Neuronal stem cell (in vitro differentiated cells): ENCODE measurements around the gene HSF4.
A peak's percentile ranks its signal among the peaks of the same experiment; 100 is the strongest.

Source experiments
- DNase-seq: peaks from one replicate; pipeline ENCODE4 v3.0.0-alpha.2; 2013; ENCODE audit warnings: low spot score
- H2AFZ ChIP-seq: one replicate; pipeline ENCODE4 v1.6.1; 2013; ENCODE audit warnings: mild to moderate bottlenecking, low read length, inconsistent platforms
- H2AK5ac ChIP-seq: 2 replicates; pipeline ENCODE4 v1.6.1; 2013; ENCODE audit warnings: low read depth, mild to moderate bottlenecking, inconsistent platforms, low read length, moderate library complexity, mixed read lengths
- H2BK120ac ChIP-seq: 2 replicates; pipeline ENCODE4 v1.6.1; 2013; ENCODE audit warnings: low read depth, mild to moderate bottlenecking, inconsistent platforms, low read length, moderate library complexity, mixed read lengths
- H2BK12ac ChIP-seq: one replicate; pipeline ENCODE4 v1.6.1; 2013; ENCODE audit warnings: low read length, inconsistent platforms
- H2BK15ac ChIP-seq: 2 replicates; pipeline ENCODE4 v1.6.1; 2013; ENCODE audit warnings: mild to moderate bottlenecking, low read length, inconsistent platforms, mixed read lengths
- H2BK5ac ChIP-seq: one replicate; pipeline ENCODE4 v1.6.1; 2013; ENCODE audit warnings: inconsistent platforms, mild to moderate bottlenecking, low read length, moderate library complexity
- H3K14ac ChIP-seq: one replicate; pipeline ENCODE4 v1.6.1; 2013; ENCODE audit warnings: low read length, inconsistent platforms
- H3K18ac ChIP-seq: 2 replicates; pipeline ENCODE4 v1.6.1; 2013; ENCODE audit warnings: low read length, inconsistent platforms
- H3K23ac ChIP-seq: 2 replicates; pipeline ENCODE4 v1.6.1; 2013; ENCODE audit warnings: low read depth, mild to moderate bottlenecking, mixed read lengths, low read length, inconsistent platforms; ENCODE audit not compliant: poor library complexity
- H3K27ac ChIP-seq: replicated peaks from 3 replicates; pipeline ENCODE4 v1.5.1; 2013; ENCODE audit warnings: low read length, inconsistent platforms
- H3K27me3 ChIP-seq, 3 experiments: 2 replicates each; pipeline ENCODE4 v1.6.1; 2013; ENCODE audit warnings: low read length in 3 of 3, mild to moderate bottlenecking in 2 of 3, inconsistent platforms in 1 of 3, low read depth in 1 of 3, mixed read lengths in 1 of 3, moderate library complexity in 1 of 3; ENCODE audit not compliant: control insufficient read depth in 3 of 3, insufficient read depth in 3 of 3
- H3K36me3 ChIP-seq, 2 donors: replicated peaks in 1 of 2; 2 replicates each; pipeline ENCODE4 v1.6.1; 2013; ENCODE audit warnings: low read length in 2 of 2; ENCODE audit not compliant: control insufficient read depth in 2 of 2, insufficient read depth in 2 of 2
- H3K4ac ChIP-seq: 2 replicates; pipeline ENCODE4 v1.6.1; 2013; ENCODE audit warnings: inconsistent platforms, mild to moderate bottlenecking, low read length, moderate library complexity
- H3K4me1 ChIP-seq, 2 donors: 1 replicate in 1 of 2; 2 replicates in 1 of 2; pipeline ENCODE4 v1.6.1; 2013; ENCODE audit warnings: low read length in 2 of 2, low read depth in 1 of 2; ENCODE audit not compliant: control insufficient read depth in 2 of 2, insufficient read depth in 1 of 2
- H3K4me2 ChIP-seq: one replicate; pipeline ENCODE4 v1.6.1; 2013; ENCODE audit warnings: mild to moderate bottlenecking, low read length, inconsistent platforms; ENCODE audit not compliant: insufficient read depth, poor library complexity, severe bottlenecking
- H3K4me3 ChIP-seq, 2 donors: 2 replicates each; pipeline ENCODE4 v1.5.1; 2013; ENCODE audit warnings: low read length in 2 of 2, mild to moderate bottlenecking in 2 of 2, inconsistent platforms in 1 of 2, moderate library complexity in 1 of 2
- H3K79me1 ChIP-seq: one replicate; pipeline ENCODE4 v1.6.1; 2013; ENCODE audit warnings: low read depth, mild to moderate bottlenecking, inconsistent platforms, low read length, moderate library complexity
- H3K9ac ChIP-seq: one replicate; pipeline ENCODE4 v1.6.1; 2013; ENCODE audit warnings: mild to moderate bottlenecking, low read depth, low read length, inconsistent platforms; ENCODE audit not compliant: poor library complexity
- H3K9me3 ChIP-seq, 2 donors: replicated peaks in 1 of 2; 2 replicates each; pipeline versions ENCODE3 to v1.6.1; 2013; ENCODE audit warnings: low read length in 2 of 2, mild to moderate bottlenecking in 2 of 2, inconsistent platforms in 1 of 2, low read depth in 1 of 2, mixed read lengths in 1 of 2, moderate library complexity in 1 of 2; ENCODE audit not compliant: control insufficient read depth in 2 of 2, insufficient read depth in 1 of 2
- H4K8ac ChIP-seq: one replicate; pipeline ENCODE4 v1.6.1; 2013; ENCODE audit warnings: low read depth, mild to moderate bottlenecking, inconsistent platforms, low read length, moderate library complexity
- H4K91ac ChIP-seq: one replicate; pipeline ENCODE4 v1.6.1; 2013; ENCODE audit warnings: low read length, low read depth, mild to moderate bottlenecking, inconsistent platforms; ENCODE audit not compliant: poor library complexity
- WGBS, 2 donors: extraction: QIAGEN DNeasy Blood & Tissue Kit; methylation state at CpG; one replicate each; pipeline ENCODE4 v1.1.7; 2013; ENCODE audit warnings: missing lambda C conversion rate in 2 of 2, mixed read lengths in 1 of 2; ENCODE audit not compliant: insufficient read length in 2 of 2, insufficient replicate concordance in 1 of 2; ENCODE audit errors: extremely low coverage in 2 of 2; 5-methylcytosine and 5-hydroxymethylcytosine counted together

HSF4 gene

DNA sequence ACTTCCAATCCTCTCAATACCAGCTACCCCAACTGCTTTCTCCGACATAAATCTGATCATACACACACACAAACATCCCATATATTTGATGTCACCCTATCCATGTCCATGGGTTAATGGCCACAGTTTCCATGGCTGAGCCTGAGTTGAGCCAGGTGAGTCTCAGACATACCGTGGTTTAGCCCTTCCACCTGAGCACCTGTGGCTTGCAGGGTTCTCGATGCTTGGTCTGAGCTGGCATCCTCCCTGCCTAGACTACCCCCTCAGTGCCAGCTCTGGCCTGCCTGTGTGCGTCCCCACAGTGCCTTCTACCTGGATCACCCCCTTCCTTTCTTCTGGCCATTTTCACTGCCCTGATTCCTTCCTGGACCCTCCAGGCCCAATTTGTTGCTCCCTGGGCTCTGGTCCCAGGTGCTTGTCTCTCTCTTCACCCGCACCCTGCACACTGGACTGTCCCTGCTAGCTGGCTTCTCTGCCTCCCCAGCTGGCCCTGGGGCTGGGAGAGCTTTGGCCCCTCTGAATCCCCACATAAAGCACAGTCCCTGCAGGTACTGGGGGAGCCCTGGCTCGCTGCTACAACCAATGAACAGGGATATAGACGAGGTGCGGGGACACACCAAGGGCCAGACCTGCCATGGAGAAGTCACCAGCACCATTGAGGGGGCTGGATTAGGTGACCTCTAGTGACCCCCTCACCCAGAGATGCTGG, 41.7 kb downstream of the HSF4 start:
- H3K9me3 ChIP-seq = no peaks in the 10 kb centered on the region
- peak overlapping the region; percentile 19 for H4K91ac ChIP-seq
- peaks cover 17 to 41% of the 10 kb centered on the region in 2 donors for H3K36me3 ChIP-seq
- peak overlapping the region; percentile 9 for H3K18ac ChIP-seq
- no peak for DNase-seq
- peak overlapping the region; percentile 34 for H3K9ac ChIP-seq
- no peak overlapping the region for H3K4me2 ChIP-seq
- no peak overlapping the region for H2AK5ac ChIP-seq
- H2AFZ ChIP-seq = no peak overlapping the region
- H4K8ac ChIP-seq = no peak overlapping the region
- H2BK15ac ChIP-seq = no peak overlapping the region
- H3K23ac ChIP-seq = no peak overlapping the region
- WGBS, 2 donors = no CpG with 5 or more reads among the region's 8 CpGs
- H3K27me3 ChIP-seq = no peaks in the 10 kb centered on the region
- no peaks in the 10 kb centered on the region for H3K79me1 ChIP-seq
- H3K4me1 ChIP-seq = peaks cover 8 to 21% of the 10 kb centered on the region in 2 donors
- H3K4me3 ChIP-seq = no peak overlapping the region
- H3K14ac ChIP-seq = no peak overlapping the region
- H2BK5ac ChIP-seq = no peak overlapping the region
- no peak overlapping the region for H2BK12ac ChIP-seq
- H2BK120ac ChIP-seq = no peak overlapping the region
- H3K4ac ChIP-seq = no peak overlapping the region
- no peak overlapping the region for H3K27ac ChIP-seq

DNA sequence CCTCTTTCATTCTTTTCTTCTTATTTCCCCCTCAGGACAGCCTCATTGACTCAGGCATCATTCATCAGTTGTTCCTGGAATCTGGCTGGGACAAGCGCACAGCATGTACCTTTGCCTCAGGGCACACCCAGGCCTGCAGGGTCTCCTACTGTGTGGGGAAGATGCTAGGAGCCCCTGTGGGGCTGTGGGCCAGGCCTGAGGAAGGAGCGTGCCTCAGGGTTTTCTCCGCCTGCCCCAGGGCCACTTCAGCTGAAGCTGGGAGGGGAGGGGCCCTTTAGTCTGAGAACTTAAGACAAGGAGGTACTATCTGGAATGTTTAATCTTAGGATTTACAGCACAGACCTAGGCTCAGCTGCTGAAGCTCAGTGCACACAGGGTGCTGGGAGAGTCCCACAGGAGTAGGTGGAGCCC, 42.3 kb downstream of the HSF4 start:
- no peak overlapping the region for H3K14ac ChIP-seq
- H3K79me1 ChIP-seq = no peaks in the 10 kb centered on the region
- H3K4me2 ChIP-seq = no peak overlapping the region
- H3K18ac ChIP-seq = peak overlapping the region; percentile 87
- H2AFZ ChIP-seq = no peak overlapping the region
- peaks cover 12 to 36% of the 10 kb centered on the region in 2 donors for H3K36me3 ChIP-seq
- peak overlapping the region; percentile 33 for H2AK5ac ChIP-seq
- no peak overlapping the region for H3K9ac ChIP-seq
- H3K4me3 ChIP-seq = no peak overlapping the region
- H2BK5ac ChIP-seq = peak overlapping the region; percentile 91
- peak overlapping the region; percentile 93 for H3K23ac ChIP-seq
- no peaks in the 10 kb centered on the region for H3K9me3 ChIP-seq
- peak overlapping the region; percentile 47 for H2BK120ac ChIP-seq
- H4K8ac ChIP-seq = no peak overlapping the region
- H3K27ac ChIP-seq = peak overlapping the region; percentile 1
- H3K4me1 ChIP-seq = peaks cover 8 to 21% of the 10 kb centered on the region in 2 donors
- H2BK15ac ChIP-seq = no peak overlapping the region
- no peak overlapping the region for H3K4ac ChIP-seq
- H3K27me3 ChIP-seq = no peaks in the 10 kb centered on the region
- WGBS, 2 donors = no CpG with 5 or more reads among the region's 3 CpGs
- no peak overlapping the region for H2BK12ac ChIP-seq
- no peak overlapping the region for H4K91ac ChIP-seq
- DNase-seq = peak; percentile 32

DNA sequence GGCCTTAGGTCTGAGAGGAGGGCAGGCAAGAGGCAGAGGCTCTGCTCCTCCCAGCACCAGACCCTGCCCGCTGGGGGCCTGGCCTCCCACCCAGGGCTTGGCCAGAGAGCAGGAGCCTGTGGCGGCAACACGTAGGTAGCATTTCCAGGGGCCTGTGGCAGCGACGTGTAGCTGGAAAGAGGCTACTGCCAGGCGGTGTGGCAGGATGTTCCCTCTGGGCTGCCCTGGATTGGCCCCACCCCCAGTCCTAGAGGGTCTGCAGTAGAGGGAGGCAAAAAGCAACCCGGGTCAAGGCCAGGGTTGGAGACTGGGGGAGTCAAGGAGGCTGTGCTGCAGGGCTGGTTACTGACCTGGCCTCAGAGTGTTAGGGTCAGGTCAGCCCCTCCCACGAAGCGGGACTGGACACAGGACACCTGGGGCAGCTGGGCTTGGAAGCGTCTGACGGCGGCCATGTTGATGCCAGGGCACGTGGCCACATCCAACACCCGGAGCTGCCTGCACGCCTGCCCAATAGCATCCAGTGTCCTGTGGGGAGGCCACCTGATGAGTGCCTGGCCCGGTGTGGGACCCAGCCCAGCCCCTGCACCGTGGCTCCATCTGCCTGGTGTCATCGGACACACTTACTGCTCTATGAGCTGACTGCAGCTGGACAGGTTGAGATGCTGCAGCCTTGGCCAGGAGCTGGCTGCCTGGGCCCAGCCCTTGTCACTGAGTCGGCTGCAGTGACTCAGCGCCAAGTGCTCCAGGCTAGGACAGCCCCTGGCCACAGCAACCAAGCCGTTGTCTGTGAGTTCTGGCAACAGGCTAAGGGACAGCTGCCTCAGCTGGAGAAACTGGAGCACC, 42.9 kb downstream of the HSF4 start:
- Histone ChIP-seq H3K23ac (peak overlapping the region; percentile 93), H3K27ac (peak overlapping the region; percentile 1), H4K8ac (no peak overlapping the region), H2AK5ac (peak overlapping the region; percentile 33), H2BK5ac (peak overlapping the region; percentile 91), H3K4me1 (peaks cover 8 to 21% of the 10 kb centered on the region in 2 donors), H2AFZ (no peak overlapping the region), H3K36me3 (peaks cover 8 to 30% of the 10 kb centered on the region in 2 donors), H3K18ac (peak overlapping the region; percentile 87), H3K4me2 (no peak overlapping the region), H2BK12ac (peak overlapping the region; percentile 90), H3K14ac (no peak overlapping the region), H3K9ac (peak overlapping the region; percentile 84), H3K9me3 (no peaks in the 10 kb centered on the region), H3K4ac (peak overlapping the region; percentile 93), H2BK120ac (peak overlapping the region; percentile 47), H2BK15ac (peak overlapping the region; percentile 54), H4K91ac (peak overlapping the region; percentile 79), H3K4me3 (peak overlapping the region in 1 of 2 donors; percentile 5), H3K79me1 (no peaks in the 10 kb centered on the region), H3K27me3 (no peaks in the 10 kb centered on the region)
- no peak for DNase-seq
- no CpG with 5 or more reads among the region's 21 CpGs for WGBS, 2 donors
